Rectal smooth muscle tissue (tissue), 1 donor: ENCODE results near the gene AK3.

Experiments
- H3K27ac ChIP-seq: one replicate; pipeline ENCODE4 v1.7.0; 2013; ENCODE audit warnings: low read depth, low read length, inconsistent platforms
- H3K27me3 ChIP-seq: one replicate; pipeline ENCODE4 v1.7.0; 2013; ENCODE audit warnings: low read length; ENCODE audit not compliant: control insufficient read depth, insufficient read depth
- H3K36me3 ChIP-seq: one replicate; pipeline ENCODE4 v1.7.0; 2013; ENCODE audit warnings: low read length; ENCODE audit not compliant: control insufficient read depth, insufficient read depth
- H3K4me1 ChIP-seq: one replicate; pipeline ENCODE4 v1.7.0; 2013; ENCODE audit warnings: low read length; ENCODE audit not compliant: control insufficient read depth, insufficient read depth
- H3K4me3 ChIP-seq: one replicate; pipeline ENCODE4 v1.7.0; 2013; ENCODE audit warnings: low read length
- H3K9ac ChIP-seq: one replicate; pipeline ENCODE4 v1.7.0; 2013; ENCODE audit warnings: low read length

AK3 gene

GRCh38 chr9:4716163-4716562 lies 24.8 kb downstream of the AK3 start:
- no peak overlapping the region for H3K4me3 ChIP-seq
- H3K9ac ChIP-seq: no peak overlapping the region
- no peaks in the 10 kb centered on the region for H3K4me1 ChIP-seq
- no peak overlapping the region for H3K27ac ChIP-seq
- H3K27me3 ChIP-seq: no peaks in the 10 kb centered on the region
- H3K36me3 ChIP-seq: peaks cover 20% of the 10 kb centered on the region

- H3K4me3 ChIP-seq: no peak overlapping the region
- H3K36me3 ChIP-seq: peaks cover 20% of the 10 kb centered on the region
- H3K27ac ChIP-seq: no peak overlapping the region
These were observed 26.6 kb downstream of the AK3 start for GRCh38 chr9:4714266-4715016.

GRCh38 chr9:4713849-4714248 lies 27.2 kb downstream of the AK3 start:
- Histone ChIP-seq H3K4me3 (no peak overlapping the region), H3K4me1 (no peaks in the 10 kb centered on the region), H3K27ac (no peak overlapping the region), H3K27me3 (no peaks in the 10 kb centered on the region), H3K9ac (no peak overlapping the region), H3K36me3 (peaks cover 18% of the 10 kb centered on the region)

More at GRCh38 chr9:4714266-4715016, 26.6 kb downstream of the AK3 start:
- Histone ChIP-seq H3K4me1 (no peaks in the 10 kb centered on the region), H3K27me3 (no peaks in the 10 kb centered on the region), H3K9ac (no peak overlapping the region)

DNA sequence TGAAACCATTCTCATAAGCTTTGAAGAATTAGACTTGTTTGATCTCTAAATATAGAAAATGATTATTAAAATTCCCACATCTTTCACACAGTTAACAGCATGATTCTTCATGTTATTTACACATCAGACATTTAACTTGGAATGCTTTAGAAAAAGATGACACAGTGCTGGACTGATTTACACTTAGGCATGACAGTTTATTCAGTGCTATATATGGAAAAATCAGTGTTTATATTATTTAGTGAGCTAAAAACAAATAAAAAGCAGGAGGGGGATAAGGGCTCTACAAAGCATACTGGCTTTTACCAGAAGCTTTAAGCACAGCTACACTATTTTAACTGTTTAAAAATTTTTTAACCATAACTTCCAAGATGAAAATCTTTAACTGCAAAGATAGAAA lies 31.6 kb downstream of the AK3 start:
- Histone ChIP-seq H3K27ac (no peak overlapping the region), H3K36me3 (peaks cover 3% of the 10 kb centered on the region), H3K4me3 (no peak overlapping the region), H3K9ac (no peak overlapping the region), H3K4me1 (no peaks in the 10 kb centered on the region), H3K27me3 (no peaks in the 10 kb centered on the region)

- Histone ChIP-seq H3K27ac (no peak overlapping the region), H3K4me3 (no peak overlapping the region), H3K4me1 (no peaks in the 10 kb centered on the region), H3K27me3 (no peaks in the 10 kb centered on the region), H3K9ac (no peak overlapping the region), H3K36me3 (peaks cover 3% of the 10 kb centered on the region)
These were observed 33.9 kb downstream of the AK3 start for GRCh38 chr9:4706971-4707622.

- Histone ChIP-seq H3K4me1 (no peaks in the 10 kb centered on the region), H3K9ac (no peak overlapping the region), H3K27me3 (no peaks in the 10 kb centered on the region), H3K4me3 (no peak overlapping the region), H3K27ac (no peak overlapping the region), H3K36me3 (peaks cover 3% of the 10 kb centered on the region)
These were observed 35.0 kb downstream of the AK3 start for GRCh38 chr9:4706021-4706420.

GRCh38 chr9:4704129-4704528 lies 36.9 kb downstream of the AK3 start:
- no peak overlapping the region for H3K27ac ChIP-seq
- no peak overlapping the region for H3K4me3 ChIP-seq
- peaks cover 3% of the 10 kb centered on the region for H3K36me3 ChIP-seq
- H3K4me1 ChIP-seq: no peaks in the 10 kb centered on the region
- H3K27me3 ChIP-seq: no peaks in the 10 kb centered on the region
- no peak overlapping the region for H3K9ac ChIP-seq

- no peaks in the 10 kb centered on the region for H3K4me1 ChIP-seq
- H3K4me3 ChIP-seq: no peak overlapping the region
- H3K9ac ChIP-seq: no peak overlapping the region
- peaks cover 9% of the 10 kb centered on the region for H3K36me3 ChIP-seq
- no peaks in the 10 kb centered on the region for H3K27me3 ChIP-seq
- H3K27ac ChIP-seq: no peak overlapping the region
These were observed 39.5 kb downstream of the AK3 start for GRCh38 chr9:4701526-4701925.

DNA sequence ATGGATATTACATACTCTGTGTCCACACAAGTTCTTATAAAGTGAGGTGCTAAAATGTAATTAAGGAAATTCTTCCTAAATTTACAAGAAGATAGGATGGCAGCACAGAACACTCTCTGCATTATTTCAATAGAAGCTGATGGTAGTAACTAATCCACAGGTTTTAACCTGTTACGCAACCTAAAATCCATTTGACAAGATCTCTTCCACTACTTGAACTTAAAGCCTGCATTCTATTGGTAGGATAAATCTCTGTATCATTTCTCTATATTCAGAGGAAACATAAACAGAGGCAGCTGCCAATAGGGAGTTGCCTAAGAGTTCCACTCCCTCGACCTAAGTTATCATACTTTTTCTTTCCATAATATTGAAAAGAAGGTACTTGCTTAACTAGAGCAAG lies 40.1 kb downstream of the AK3 start:
- Histone ChIP-seq H3K27ac (no peak overlapping the region), H3K27me3 (no peaks in the 10 kb centered on the region), H3K4me3 (no peak overlapping the region), H3K4me1 (no peaks in the 10 kb centered on the region), H3K36me3 (peaks cover 9% of the 10 kb centered on the region), H3K9ac (no peak overlapping the region)

GRCh38 chr9:4700091-4700490 lies 40.9 kb downstream of the AK3 start:
- Histone ChIP-seq H3K27me3 (no peaks in the 10 kb centered on the region), H3K36me3 (peaks cover 9% of the 10 kb centered on the region), H3K4me1 (no peaks in the 10 kb centered on the region)

DNA sequence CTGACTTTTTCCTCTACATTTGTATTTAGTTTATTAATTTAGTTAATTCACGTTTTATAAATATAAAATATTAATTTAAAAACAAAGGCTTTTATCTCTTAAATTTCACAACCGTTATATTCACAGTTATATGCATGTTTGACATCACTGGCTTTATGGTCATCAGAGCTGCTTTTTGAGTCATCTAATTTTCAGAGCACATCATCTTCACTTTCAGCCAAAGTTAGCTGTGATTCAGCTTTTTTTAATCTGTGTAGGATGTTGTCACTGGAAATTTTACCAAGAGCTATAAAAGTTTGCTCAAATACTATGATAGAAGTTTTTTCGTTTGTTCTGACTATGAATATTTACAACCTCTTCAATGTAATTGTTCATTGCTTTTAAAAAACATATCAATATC lies 49.2 kb downstream of the AK3 start:
- Histone ChIP-seq H3K4me3 (no peak overlapping the region), H3K9ac (no peak overlapping the region), H3K27ac (no peak overlapping the region), H3K4me1 (no peaks in the 10 kb centered on the region), H3K36me3 (peaks cover 3% of the 10 kb centered on the region), H3K27me3 (no peaks in the 10 kb centered on the region)

More at GRCh38 chr9:4700091-4700490, 40.9 kb downstream of the AK3 start:
- no peak overlapping the region for H3K4me3 ChIP-seq
- no peak overlapping the region for H3K9ac ChIP-seq
- no peak overlapping the region for H3K27ac ChIP-seq

DNA sequence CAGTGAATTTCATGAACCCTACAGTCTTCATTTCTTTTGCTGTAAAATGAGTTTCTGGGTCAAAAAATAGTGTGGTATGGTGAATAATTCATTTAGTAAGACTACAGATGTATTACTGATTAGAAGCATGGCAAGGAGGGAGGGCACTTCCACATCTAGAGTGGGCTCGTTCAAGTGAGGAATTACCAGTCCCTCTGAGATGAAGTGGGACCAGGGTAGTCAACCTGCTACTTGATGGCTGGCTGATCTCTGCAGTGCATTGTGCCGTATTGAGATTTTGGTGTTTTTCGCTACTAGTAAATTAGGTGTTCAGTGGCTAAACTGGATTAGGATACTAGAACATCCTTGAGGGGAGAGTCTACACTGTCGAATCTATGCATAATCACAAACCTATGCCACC lies 50.9 kb downstream of the AK3 start:
- Histone ChIP-seq H3K9ac (no peak overlapping the region), H3K36me3 (peaks cover 3% of the 10 kb centered on the region), H3K27me3 (no peaks in the 10 kb centered on the region), H3K4me1 (no peaks in the 10 kb centered on the region), H3K27ac (no peak overlapping the region), H3K4me3 (no peak overlapping the region)

DNA sequence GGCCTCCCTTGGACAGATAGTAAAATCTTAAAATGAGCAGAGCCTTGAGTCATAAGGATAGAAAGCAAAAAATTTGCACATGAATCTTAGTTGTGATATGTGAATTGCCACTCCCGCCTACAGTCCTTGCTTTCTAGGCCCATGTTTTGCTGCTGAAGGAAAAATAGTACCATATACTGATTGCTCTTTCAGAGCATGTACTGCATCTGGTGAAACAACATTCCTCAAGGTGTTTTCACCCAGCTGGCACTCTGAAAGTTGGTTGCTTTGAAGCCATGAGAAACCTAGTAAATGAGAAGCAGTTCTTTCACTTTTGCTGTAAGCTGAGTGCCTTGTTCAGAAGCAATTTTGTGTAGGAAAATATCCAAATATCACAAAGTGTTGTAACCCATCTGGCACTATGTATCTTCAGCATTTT lies 51.3 kb downstream of the AK3 start:
- Histone ChIP-seq H3K9ac (no peak overlapping the region), H3K4me3 (no peak overlapping the region), H3K4me1 (no peaks in the 10 kb centered on the region), H3K36me3 (peaks cover 3% of the 10 kb centered on the region), H3K27ac (no peak overlapping the region), H3K27me3 (no peaks in the 10 kb centered on the region)
